ENCODE measurements around the gene SASH1.

GRCh38 chr6:148599967-148600426 is 257.4 kb downstream of the SASH1 start:
- TF ChIP-seq, protein P1, sequence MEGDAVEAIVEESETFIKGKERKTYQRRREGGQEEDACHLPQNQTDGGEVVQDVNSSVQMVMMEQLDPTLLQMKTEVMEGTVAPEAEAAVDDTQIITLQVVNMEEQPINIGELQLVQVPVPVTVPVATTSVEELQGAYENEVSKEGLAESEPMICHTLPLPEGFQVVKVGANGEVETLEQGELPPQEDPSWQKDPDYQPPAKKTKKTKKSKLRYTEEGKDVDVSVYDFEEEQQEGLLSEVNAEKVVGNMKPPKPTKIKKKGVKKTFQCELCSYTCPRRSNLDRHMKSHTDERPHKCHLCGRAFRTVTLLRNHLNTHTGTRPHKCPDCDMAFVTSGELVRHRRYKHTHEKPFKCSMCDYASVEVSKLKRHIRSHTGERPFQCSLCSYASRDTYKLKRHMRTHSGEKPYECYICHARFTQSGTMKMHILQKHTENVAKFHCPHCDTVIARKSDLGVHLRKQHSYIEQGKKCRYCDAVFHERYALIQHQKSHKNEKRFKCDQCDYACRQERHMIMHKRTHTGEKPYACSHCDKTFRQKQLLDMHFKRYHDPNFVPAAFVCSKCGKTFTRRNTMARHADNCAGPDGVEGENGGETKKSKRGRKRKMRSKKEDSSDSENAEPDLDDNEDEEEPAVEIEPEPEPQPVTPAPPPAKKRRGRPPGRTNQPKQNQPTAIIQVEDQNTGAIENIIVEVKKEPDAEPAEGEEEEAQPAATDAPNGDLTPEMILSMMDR (IDR thresholded peaks at IDR 0.05): no peak
- TF ChIP-seq POLR2A (IDR thresholded peaks at IDR 0.05): no peak

Data from body of pancreas (tissue), 4 donors.